Activated CD8-positive, alpha-beta memory T cell treated with anti-CD3 and anti-CD28 coated beads for 48 hours (primary cell): Measurements from ENCODE around the gene MAP1S.

ENCODE experiments used
- DNase-seq, 3 experiments: peaks; one replicate each; pipeline ENCODE4 v3.0.0-alpha.2; 2020; ENCODE audit warnings: low read depth in 2 of 3, low spot score in 2 of 3

The MAP1S gene, protein sequence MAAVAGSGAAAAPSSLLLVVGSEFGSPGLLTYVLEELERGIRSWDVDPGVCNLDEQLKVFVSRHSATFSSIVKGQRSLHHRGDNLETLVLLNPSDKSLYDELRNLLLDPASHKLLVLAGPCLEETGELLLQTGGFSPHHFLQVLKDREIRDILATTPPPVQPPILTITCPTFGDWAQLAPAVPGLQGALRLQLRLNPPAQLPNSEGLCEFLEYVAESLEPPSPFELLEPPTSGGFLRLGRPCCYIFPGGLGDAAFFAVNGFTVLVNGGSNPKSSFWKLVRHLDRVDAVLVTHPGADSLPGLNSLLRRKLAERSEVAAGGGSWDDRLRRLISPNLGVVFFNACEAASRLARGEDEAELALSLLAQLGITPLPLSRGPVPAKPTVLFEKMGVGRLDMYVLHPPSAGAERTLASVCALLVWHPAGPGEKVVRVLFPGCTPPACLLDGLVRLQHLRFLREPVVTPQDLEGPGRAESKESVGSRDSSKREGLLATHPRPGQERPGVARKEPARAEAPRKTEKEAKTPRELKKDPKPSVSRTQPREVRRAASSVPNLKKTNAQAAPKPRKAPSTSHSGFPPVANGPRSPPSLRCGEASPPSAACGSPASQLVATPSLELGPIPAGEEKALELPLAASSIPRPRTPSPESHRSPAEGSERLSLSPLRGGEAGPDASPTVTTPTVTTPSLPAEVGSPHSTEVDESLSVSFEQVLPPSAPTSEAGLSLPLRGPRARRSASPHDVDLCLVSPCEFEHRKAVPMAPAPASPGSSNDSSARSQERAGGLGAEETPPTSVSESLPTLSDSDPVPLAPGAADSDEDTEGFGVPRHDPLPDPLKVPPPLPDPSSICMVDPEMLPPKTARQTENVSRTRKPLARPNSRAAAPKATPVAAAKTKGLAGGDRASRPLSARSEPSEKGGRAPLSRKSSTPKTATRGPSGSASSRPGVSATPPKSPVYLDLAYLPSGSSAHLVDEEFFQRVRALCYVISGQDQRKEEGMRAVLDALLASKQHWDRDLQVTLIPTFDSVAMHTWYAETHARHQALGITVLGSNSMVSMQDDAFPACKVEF

DNA sequence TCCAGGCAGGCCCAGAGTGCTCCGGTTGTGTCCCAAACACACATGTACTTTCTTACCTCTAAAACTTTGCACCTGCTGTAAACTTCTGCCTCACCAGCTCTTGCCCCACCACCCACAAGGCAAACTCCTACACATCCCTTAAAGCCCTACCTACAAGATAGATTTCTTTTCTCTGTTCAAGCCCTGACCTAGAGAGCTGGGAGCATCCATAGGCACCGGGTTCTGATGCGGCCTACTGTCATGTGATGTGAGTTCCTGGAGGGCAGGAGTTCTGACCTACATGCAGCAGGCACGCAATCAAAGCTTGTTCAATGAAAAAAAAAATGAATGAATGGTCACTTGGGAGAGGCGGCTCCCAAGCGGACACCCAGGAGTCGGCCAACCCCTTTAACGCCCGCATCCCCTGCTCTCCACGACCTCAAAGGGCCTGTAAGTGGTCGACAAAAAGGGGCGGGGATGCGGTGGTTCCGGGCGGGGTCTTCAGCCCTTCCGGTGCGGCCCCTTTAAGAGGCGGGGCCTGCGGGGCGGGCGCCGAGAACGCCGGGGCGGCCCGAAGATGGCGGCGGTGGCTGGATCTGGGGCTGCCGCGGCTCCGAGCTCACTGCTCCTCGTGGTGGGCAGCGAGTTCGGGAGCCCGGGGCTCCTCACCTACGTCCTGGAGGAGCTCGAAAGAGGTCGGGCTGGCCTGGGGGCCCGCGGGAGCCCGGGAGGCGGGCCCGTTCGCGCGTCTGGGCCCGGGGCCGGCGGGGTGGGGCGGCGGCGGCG, at the start of gene MAP1S:
TSS of gene MAP1S (plus strand) at position 534 of the 765 bp plus-strand sequence. CDS start at position 557, 23 bp downstream.
- DNase-seq = peak; percentile 43 to 47 (median 46)

DNA sequence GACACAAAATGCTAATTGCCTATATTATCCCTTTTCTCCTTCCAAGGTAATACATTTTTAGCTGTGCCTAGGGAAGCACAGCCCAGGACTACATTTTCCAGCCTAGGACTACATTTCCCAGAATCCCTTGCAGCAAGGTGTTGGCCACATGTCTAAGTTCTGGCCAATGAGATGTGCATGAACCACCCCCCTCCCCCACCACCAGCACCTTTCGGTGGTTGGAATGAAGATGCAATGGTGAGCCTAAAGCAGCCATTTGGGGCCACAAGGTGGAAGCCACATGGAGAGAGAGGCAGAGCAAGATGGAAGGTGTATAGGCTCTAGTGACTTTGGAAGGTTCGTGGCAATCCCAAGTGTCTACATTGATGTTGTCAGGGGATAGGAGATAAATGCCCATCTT, 47.4 kb upstream of the MAP1S start:
- DNase-seq = no peak

DNA sequence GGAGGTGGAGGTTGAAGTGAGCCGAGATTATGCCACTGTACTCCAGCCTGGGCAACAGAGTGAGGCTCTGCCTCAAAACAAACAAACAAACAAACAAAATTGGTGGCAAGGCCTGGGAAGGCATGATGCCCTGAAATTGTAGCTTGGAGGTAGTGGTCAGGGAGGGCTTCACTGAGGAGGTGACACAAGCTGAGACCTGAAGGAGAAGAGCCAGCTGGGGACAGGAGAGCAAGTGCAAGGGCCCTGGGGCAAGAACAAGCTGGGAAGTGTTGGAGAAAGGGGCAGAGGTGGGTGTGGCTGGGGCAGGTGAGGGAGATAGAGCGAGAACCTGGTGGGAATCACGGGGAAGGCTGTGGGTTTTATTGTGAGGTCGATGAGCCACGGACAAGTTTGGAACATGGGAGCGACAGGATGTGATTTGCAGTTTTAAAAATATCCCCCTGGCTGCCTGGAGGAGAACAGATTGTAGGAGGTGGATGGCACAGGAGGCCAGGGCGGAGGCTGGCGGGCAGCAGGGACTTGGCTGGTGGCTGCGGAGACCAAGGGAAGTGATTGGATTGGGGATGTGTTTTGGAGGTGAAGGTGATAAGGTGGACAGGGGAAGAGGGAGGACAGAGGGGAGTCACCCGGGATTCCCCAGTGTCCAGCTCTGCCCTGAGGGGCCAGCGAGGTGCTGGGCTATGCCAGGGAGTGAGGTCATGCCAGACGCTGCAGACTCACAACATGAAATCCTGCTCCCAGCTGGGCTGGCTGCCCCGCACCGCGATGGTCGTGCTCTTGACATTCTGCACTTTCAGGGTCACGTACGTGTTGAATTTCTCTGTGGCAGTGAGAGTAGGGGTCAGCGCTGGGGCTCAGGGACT, 45.1 kb upstream of the MAP1S start:
- DNase-seq = no peak

DNA sequence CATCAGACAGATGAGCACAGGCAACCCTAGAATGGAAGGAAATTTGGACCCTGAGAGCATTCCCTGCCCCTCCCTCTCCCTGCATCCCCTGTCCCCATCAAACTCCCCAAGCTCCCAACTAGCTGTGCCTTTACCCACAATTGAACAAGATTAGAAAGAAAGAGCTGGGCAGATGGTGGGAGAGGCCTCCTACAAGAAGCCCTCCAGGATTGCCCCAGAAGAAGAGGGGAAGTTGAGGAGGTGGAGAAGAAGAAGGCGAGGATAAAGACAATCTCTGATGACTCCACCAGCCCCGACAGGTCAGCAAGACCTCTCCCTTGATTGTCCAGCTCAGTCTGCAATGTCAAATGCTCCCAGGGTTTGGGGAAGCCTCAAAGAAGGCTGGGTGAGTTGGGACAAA, 43.0 kb upstream of the MAP1S start:
- DNase-seq = no peak

DNA sequence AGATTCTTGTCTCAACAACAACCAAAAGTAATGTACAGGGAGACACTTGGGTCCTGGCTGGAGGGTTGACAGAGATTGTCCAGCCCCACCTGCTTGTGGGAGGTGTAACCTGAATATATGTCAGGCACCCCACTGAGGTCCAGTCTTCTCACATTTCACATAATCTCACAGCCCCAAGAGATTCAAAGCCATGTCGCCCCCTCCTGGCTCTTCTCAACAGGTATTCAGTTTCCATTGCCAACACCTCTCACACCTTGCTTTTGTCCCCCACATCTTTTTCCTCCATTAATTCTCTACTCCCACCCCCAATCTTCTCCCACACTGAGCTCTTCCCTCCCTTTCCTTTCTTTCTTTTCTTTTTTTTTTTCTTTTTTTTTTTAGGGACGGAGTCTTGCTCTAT, 42.3 kb upstream of the MAP1S start:
- DNase-seq = no peak

DNA sequence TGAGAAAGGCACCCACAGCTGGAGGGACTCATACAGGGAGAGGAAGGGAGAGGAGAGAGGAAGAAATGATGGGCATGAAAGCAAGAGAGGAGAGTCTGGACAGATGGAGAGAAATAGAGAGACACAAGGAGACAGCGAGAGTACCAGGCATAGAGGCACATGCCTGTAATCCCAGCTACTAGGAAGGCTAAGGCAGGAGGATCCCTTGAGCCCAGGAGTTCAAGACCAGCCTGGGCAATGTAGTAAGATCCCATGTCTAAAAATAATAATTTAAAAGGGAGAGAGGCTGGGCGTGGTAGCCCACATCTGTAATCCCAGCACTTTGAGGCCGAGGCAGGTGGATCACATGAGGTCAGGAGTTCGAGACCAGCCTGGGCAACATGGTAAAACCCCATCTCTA, 40.4 kb upstream of the MAP1S start:
- DNase-seq = no peak

DNA sequence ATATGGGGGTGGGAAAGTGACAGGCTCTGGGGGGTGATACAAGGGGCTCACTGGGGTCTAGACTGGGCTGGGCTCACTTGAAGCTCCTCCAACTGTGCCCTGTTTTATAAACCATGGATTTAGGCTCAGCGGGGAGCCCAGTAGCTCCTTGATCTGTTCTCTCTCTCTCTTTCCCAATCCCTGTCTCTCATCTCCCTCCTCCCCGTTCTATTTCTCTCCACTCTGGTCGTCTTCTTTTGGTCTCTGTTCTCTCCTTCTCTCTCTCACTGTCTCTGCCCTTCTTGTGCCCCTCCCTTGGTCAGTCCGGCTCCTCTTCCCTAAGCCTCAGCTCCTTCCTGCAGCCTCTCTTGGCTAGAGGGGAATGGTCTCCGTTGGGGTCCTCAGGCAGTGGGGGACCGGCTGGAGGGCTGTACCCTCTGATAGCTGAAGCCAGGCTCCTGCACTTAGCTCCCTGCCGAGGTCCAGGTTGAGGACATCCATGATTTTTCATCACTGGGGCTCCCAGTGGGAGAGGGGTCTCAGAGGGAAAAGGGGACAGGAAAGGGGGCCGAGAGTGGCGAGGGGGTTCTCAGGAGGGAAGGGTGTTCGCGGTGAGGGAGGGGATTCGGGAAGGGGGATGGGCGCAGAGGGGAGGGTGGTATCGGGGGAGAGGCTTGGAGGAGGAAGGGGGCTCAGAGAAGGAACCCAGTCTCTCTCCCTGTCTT, 39.6 kb upstream of the MAP1S start:
- no peak for DNase-seq

DNA sequence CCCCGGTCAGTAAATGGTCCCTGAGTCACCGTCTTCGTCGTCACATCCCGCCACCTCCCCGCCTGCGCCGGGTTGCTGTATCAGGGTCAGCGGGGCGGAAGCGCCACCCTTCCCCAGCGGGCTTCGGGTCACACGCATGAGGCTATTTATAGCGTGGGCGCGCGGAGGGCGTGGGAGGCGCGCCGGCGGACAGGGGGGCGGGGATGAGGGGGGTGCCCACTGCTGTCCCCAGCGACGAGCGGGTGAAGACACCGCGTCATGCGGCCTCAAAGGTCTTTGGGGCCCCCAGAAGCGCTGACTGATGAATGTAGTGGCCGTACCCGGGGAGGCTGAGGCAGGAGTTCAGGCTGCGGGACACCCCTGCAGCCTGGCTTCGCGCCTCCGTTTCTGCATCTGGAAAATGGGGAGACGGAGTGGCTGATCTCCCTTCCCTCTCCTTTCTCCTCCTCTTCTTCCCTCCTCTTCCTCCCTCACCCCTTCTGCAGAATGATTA, 39.0 kb upstream of the MAP1S start:
- peak in 2 of 3 experiments; percentile 6 to 37 for DNase-seq

DNA sequence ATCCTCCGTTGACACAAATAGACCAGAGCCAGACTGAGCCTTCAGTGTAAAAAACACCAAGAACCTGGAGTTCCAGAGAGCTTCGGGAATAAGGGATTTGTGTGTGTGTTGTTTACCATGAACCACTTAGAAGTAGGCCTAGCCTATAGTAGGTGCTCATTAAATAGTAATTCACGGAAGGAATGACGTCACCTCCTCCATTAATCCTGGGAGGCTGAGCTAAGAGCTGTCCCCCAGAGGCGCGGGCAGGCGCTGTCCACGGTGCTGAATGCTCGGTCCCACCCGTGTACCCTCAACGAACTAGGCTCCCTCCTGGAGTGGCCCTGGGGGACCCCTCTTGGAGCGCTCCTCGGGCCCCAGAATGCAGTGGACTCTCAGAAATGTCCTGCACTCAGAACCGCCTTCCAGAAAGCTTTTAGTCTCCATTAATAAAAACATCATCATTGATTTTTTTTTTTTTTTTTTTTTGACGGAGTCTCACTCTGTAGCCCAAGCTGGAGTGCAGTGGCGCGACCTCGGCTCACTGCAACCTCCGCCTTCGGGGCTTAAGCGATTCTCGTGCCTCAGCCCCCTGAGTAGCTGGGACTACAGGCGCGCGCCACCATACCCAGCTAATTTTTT, 37.7 kb upstream of the MAP1S start:
- DNase-seq = peak in 1 of 3 experiments; percentile 30

DNA sequence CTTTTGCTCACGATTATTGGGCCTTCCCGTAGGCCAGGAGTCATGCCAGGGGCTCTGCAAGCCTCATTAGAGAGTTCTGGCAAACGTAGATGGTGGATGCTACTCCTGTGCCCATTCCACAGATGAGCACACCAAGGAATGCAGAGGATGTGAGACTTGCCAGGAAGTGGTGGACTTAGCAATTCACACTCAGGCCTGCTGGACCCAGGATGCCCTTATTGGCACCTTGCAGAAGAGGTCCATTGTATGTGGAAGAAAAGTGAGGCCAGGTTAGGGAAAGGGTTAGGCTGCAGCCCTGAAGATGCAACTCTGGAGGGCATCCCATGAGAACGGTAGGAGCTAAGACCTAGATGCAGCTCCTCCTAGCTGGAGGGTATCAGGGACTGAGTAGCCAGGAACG, 37.0 kb upstream of the MAP1S start:
- no peak for DNase-seq

DNA sequence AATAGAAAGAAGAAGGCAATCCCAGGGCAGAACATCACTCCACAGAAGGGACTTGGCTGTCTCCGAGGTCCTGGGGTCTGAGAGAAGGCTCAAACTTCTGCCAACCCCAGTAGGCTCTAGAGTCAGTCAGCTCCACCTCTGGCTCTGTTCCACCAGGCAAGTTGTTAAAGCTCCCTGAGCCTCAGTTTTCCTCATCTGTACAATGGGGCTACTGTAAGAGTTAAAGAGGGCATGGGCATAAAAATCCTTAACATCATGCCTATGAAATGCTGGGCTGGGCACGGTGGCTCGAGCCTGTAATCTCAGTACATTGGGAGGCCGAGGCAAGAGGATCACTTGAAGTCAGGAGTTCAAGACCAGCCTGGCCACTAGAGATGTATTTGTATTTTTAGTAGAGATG, 36.2 kb upstream of the MAP1S start:
- no peak for DNase-seq

DNA sequence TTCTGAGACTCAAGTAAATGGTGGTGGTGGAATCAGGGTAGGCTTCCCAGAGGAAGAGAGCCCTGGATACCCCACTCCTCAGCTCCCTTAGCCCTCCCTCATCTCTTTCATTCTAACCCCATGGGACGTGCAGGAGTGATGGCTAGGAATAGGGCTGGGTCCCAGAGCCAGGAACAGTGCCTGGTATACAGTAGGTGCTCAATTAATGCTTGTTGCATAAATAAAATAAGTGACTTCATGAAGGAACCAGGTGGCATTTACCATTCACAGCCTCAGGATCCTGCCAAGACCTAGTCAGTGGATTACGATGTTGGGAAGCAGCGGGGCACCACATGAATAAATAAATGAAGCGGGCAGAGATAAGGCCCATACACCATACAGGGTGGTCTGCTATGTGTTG, 35.0 kb upstream of the MAP1S start:
- no peak for DNase-seq

DNA sequence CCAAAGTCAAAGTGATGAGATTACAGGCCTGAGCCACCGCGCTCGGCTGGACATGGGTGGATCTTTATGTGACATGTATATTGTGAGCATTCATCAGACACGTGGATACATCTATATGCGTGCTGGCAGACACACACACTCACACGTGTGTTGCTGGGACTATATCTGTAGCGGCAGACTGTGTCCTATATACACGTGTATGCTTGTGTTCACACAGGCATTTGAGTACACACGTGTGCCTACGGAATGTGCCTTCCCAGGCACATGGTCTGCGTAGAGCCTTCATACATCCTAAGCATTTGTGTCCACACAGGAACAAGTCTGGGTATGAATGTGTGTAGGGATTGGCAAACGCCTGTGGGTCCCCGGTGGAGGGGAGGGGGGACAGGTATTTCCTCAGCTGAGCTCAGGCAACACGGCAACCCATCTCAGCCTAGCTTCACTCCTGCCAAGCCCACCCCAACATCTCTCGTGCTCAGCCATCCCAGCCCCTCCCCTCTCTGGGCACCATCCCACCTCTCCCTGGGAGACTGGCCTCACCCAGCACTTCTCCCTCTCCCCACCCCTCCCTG, 33.7 kb upstream of the MAP1S start:
- DNase-seq = no peak

DNA sequence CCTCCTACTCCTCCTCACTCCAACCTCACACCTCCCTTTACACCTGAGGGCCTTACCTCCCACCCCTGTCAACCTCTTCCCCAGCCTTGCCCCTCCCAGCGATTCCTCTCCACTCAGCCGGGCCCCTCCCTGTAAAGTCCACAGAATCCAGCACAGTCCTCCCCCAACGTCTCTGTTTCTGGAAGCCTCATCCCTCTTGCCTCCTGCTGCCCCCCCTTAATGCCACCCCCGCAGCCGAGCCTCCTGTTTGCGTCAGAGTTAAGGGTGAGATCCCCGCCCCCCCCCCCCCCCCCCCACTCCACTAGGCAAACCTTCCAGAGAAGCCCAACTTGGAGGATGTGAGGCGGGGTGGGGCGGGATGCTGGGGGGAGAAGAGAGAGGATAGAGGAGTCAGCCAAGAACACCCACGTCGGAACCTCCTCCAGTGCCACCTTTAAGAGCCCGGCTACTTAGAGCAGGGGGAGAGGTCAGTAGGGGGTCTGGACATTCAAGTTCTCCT, 33.2 kb upstream of the MAP1S start:
- DNase-seq = no peak

DNA sequence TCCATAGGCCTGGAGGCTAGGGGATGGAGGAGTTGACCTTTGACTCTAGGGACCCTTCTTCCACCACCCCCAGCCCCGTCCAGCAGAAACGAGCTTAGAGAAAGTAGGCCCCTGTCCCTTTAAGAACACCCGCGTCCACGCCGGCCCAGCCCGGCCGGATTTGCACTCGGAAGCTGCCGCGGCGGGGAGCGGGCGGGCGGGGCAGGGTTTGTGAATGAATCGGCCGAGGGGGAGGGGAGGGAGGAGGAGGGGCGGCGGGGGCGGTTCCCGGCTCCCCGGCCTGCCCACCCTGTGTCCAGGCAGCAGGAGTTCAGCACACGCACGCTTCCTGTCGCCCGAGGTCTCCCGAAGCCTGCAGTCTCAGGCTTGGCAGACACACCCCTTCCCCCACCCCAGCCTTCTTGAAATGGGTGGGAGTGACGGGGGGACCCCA, 32.7 kb upstream of the MAP1S start:
- no peak for DNase-seq

DNA sequence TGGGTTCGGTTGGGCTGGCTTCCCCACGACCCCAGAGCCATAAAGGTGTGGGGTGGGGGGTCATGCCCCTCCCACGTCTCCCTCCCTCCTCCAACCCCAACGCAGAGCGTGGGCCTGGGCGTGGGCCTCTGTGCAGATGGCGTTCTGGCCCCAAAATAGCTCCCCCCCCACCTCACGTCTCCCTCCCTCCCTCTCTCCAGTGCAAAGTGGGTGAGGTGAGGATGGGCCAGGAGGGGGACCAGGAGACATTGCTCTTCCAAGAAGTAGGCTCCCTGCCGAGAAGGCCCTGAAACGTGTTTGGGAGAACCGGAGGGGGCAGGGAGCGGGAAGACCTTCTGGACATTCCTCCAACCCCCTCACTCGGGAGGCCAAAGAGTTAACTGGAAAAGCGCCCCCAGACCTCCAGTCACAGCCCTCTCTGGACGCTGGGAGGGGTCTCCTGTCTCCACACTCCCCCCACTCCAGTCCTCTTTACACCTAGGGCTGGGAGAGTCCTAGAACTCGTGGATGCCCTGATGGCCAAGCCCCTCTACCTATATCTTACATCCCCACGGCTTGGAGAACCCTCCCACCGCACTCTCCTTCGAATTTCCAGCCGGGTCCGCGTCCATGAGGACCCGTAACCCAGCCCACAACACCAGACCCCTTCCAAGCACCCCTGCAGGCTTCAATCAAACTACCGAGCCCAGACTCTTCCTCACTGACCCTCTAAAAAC, 32.0 kb upstream of the MAP1S start:
- no peak for DNase-seq
